ENCODE measurements around the gene MBTD1. TPM values are rescaled to one million over a fixed set of nuclear protein-coding genes. Genes with fewer than 3 reads are reported as not detected.

MBTD1 gene
- total RNA-seq, 2 donors from 2014 or later = 19.6 to 25.1 TPM

- Histone ChIP-seq H3K27ac (peak within 1 kb of the TSS; percentile 96 to 98), H3K4me3 (peak within 1 kb of the TSS; percentile 93 to 98), H3K9me3 (no peaks in the 10 kb centered on the region), H3K4me1 (replicated peaks) (peaks cover 8% of the 10 kb centered on the region), H3K27me3 (replicated peaks; ENCODE audit: insufficient read depth) (no peaks in the 10 kb centered on the region), H3K36me3 (no peaks in the 10 kb centered on the region)
- TF ChIP-seq POLR2AphosphoS5 (IDR thresholded peaks at IDR 0.05) (peak; percentile 93), POLR2A (IDR thresholded peaks at IDR 0.05) (peak; percentile 47)
- TF ChIP-seq, protein P1, sequence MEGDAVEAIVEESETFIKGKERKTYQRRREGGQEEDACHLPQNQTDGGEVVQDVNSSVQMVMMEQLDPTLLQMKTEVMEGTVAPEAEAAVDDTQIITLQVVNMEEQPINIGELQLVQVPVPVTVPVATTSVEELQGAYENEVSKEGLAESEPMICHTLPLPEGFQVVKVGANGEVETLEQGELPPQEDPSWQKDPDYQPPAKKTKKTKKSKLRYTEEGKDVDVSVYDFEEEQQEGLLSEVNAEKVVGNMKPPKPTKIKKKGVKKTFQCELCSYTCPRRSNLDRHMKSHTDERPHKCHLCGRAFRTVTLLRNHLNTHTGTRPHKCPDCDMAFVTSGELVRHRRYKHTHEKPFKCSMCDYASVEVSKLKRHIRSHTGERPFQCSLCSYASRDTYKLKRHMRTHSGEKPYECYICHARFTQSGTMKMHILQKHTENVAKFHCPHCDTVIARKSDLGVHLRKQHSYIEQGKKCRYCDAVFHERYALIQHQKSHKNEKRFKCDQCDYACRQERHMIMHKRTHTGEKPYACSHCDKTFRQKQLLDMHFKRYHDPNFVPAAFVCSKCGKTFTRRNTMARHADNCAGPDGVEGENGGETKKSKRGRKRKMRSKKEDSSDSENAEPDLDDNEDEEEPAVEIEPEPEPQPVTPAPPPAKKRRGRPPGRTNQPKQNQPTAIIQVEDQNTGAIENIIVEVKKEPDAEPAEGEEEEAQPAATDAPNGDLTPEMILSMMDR (IDR thresholded peaks at IDR 0.05) = peak in 1 of 4 experiments; percentile 21
- DNase-seq (ENCODE audit: low spot score) = peak; percentile 96
- intact Hi-C loops (cut with DNase I) = loop anchor here (5.0 kb wide), 1 partner anchor 93 kb away; the partner anchor contains the start of gene NME2
- under 1% methylated on average over 77 of the region's 93 CpGs for WGBS
Measured at GRCh38 chr17:51260237-51261023, 581 bp upstream of the MBTD1 start, which contains the start of gene UTP18. Gene UTP18, plus strand, starts transcription at chr17:51260546. Its CDS starts 39 bp downstream, at chr17:51260585.

- Histone ChIP-seq H3K4me1 (replicated peaks) (peaks cover 8% of the 10 kb centered on the region), H3K4me3 (peak overlapping the region; percentile 93 to 98), H3K9me3 (no peaks in the 10 kb centered on the region), H3K27ac (peak overlapping the region; percentile 96 to 98), H3K27me3 (replicated peaks; ENCODE audit: insufficient read depth) (no peaks in the 10 kb centered on the region), H3K36me3 (no peaks in the 10 kb centered on the region)
- DNase-seq (ENCODE audit: low spot score) = peak; percentile 14
- TF ChIP-seq POLR2A (IDR thresholded peaks at IDR 0.05) = no peak
- TF ChIP-seq POLR2AphosphoS5 (IDR thresholded peaks at IDR 0.05) = no peak
- TF ChIP-seq, protein P1 (IDR thresholded peaks at IDR 0.05) = no peak
- intact Hi-C loops (cut with DNase I) = no loop called here
- WGBS = under 1% methylated on average over 18 of the region's 18 CpGs
Measured at GRCh38 chr17:51258756-51259563, 889 bp downstream of the MBTD1 start.

DNA sequence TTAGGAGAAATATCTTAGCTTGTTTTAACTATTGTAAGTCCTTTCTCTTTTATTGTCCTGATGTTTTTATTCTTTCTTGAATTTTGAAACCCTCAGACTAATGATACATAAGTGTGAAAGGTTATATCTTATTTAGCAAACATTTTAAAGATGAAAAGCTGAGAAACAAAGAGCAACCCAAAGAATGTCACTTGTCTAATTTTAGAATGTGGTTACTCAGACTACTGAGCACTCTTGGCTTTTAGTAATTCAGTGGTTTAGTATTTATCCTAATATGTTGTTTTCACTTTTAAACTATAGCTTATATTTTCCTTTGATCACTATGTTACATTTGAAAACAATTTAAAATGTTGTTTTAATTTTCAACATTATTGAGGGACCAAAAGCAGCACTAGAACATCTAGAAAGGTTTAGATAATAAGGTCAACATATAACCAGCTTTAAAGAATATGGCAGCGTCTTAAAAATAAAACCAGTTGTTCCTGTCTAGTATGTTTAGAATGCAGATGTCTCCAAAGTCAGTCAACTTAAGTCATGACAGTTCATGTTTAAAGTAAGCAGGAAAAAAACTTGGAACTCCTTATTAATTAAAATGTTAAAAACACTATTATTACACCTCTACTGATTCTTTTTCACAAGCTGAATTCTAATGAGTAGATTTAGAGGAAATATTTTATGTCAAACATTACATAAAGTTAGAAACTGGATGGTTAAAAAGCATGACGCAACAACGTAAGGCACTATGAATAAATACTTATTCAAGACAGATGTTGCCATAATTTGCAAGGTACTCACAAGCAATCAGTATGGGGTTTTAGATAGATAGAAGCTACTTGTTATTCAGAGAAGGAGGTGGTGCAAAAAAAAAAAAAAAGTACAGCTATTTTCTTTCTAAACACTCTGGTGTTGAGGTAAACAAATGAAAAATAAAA lies 2.4 kb downstream of the MBTD1 start:
- Histone ChIP-seq H3K27me3 (replicated peaks; ENCODE audit: insufficient read depth) (no peaks in the 10 kb centered on the region), H3K27ac (no peak overlapping the region), H3K36me3 (no peaks in the 10 kb centered on the region), H3K4me1 (replicated peaks) (peaks cover 8% of the 10 kb centered on the region), H3K4me3 (no peak overlapping the region), H3K9me3 (no peaks in the 10 kb centered on the region)
- 63% methylated on average over 3 of the region's 3 CpGs for WGBS
- intact Hi-C loops (cut with DNase I) = no loop called here
- DNase-seq (ENCODE audit: low spot score) = no peak
- TF ChIP-seq, protein P1 (IDR thresholded peaks at IDR 0.05) = no peak
- TF ChIP-seq POLR2AphosphoS5 (IDR thresholded peaks at IDR 0.05) (peak; percentile 20), POLR2A (IDR thresholded peaks at IDR 0.05) (no peak)

DNA sequence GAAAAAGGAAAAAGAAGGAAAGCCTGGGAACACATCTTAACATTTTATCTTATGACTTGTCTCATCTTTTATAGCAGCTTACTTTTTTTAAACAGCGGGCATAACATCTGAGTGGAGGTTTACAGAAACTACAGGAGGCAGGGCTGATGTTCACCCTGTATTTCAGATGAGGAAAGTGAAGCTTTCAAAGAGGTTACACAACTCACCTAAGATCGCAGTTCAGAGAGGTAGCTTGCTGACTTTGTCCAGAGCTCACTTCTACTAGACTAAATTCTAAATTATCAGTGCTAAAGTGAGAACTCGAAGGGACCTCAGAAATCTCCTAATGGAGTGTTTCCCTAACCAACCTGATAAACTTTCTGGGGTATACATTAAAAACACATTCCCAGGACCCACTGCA lies 3.7 kb downstream of the MBTD1 start:
- Histone ChIP-seq H3K27ac (no peak overlapping the region), H3K27me3 (replicated peaks; ENCODE audit: insufficient read depth) (no peaks in the 10 kb centered on the region), H3K36me3 (no peaks in the 10 kb centered on the region), H3K4me1 (replicated peaks) (peaks cover 4% of the 10 kb centered on the region), H3K9me3 (no peaks in the 10 kb centered on the region), H3K4me3 (no peak overlapping the region)
- intact Hi-C loops (cut with DNase I) = no loop called here
- 83% methylated on average over 3 of the region's 3 CpGs for WGBS
- DNase-seq (ENCODE audit: low spot score) = no peak
- TF ChIP-seq POLR2AphosphoS5 (IDR thresholded peaks at IDR 0.05) (no peak), POLR2A (IDR thresholded peaks at IDR 0.05) (no peak)
- TF ChIP-seq, protein P1 (IDR thresholded peaks at IDR 0.05) = no peak
